GM21515 (cell line): Measurements from ENCODE around the gene GATA5.

ENCODE experiments used
- ATAC-seq: cut with Tn5 transposase; IDR thresholded peaks from one replicate; pipeline ENCODE4 v1.9.1; 2021; ENCODE audit not compliant: unreplicated experiment

GATA5 gene

DNA sequence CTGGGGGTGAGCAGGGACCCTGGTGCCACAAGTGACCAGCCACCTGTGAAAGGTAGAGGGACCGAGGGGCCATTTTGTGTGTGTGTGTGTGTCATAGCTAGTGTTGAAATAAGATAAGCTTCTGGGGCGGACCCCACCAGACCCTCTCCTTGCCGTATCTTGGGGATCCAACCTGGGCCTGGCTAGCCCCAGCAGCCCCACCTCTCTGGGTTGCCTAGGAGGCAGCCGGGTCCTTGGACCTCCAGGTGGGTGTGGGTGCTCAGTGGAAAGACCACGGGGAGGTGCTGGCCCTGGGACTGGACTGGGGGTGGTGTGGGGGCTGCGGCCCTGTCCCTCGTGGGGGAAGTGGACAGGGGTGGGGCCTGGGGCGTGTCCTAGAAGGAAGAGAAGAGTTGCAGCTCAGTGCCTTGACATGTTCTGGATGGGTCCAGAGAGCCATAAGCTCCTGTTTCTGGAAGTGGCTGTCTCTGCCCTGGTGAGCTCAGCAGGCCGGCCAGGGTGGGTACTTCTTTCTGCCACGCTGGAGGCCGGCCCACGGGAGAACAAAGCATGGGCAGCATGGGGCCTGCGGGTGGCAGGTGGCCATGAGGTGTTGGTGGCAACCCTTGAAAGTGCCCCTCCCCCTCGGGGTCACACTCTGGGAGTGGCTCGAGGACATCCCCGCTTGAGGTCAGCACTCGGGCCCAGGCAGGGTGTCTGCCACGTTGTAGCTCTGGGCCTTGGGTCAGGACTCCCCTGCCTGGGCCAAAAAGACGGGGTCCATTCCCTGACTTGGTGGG is 56.9 kb downstream of the GATA5 start:
- no peak for ATAC-seq

DNA sequence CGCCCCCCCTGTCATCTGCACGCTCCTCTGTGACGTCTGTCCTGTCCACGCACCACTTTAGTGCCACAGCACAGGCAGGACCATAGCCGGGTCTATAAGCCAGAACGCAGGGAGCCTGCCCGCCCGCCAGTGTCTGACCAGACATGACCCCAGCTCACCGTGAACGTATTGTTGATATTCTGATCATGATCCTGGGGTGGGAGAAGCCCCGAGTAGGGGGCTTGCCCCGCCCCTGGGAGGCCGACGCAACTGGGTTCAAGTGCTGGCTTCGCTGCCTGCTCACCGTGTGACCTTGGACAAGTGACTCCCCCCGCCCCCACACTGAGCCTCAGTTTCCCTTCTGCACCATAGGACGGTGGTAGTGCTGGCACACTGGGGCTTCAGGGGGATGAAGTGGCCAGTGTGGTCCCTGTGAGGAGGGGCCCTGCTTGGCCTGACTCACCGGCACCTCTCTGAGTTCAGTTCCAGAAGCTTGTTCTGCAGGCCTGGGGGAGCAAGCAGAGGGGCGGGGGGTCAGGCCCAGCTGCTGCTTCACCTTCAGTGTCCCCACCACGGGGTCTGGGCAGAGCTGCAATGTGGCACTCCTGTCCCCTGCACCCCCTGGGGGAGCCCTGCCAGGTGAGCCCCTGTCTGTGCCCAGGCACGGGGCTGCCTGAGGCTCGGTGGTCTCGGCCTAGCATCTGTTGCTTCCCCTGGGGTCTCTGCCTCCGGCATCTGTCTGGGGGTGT is 57.6 kb downstream of the GATA5 start:
- ATAC-seq = no peak

DNA sequence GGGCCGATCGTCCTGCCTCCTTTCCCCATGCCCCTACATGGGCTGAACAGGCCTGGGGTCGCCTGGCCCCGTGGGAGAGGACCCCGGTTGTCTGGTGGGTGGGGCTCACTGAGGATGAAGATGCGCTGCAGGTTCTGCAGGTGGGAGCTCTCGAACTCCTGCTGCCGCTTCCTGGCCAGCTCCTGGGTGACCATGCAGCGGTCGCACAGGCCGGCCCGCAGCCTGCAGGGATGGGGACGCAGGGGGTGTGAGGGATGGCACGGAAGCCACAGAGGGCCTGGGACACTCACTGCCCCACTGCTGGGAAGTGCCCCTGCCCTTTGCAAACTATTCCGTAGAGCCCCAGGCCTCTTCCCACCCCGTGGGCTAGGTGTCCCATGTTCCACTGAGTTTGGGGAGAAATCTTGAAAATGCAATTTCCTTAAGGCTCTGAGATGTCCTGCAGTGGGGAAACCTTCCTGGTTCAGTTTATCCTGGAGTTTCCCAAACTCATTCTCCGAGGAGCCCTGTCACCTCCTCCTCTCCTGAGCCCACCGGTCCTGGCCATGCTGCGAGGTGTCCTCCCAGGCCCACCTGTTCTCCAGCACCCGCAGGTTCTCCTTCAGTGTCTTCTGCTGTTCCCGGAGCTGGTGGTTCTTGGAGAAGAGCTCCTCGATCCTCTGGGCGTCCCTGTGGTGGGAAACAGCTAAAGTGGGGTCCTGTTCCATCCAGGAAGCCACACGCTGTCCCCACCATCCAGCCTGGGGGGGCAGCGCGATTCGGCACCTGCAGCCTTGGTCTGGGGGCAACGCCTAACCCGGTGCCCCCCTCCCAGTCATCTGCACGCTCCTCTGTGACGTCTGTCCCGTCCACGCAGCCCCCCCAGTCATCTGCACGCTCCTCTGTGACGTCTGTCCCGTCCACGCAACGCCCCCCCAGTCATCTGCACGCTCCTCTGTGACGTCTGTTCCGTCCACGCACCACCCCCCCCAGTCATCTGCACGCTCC is 58.9 kb downstream of the GATA5 start:
- no peak for ATAC-seq

DNA sequence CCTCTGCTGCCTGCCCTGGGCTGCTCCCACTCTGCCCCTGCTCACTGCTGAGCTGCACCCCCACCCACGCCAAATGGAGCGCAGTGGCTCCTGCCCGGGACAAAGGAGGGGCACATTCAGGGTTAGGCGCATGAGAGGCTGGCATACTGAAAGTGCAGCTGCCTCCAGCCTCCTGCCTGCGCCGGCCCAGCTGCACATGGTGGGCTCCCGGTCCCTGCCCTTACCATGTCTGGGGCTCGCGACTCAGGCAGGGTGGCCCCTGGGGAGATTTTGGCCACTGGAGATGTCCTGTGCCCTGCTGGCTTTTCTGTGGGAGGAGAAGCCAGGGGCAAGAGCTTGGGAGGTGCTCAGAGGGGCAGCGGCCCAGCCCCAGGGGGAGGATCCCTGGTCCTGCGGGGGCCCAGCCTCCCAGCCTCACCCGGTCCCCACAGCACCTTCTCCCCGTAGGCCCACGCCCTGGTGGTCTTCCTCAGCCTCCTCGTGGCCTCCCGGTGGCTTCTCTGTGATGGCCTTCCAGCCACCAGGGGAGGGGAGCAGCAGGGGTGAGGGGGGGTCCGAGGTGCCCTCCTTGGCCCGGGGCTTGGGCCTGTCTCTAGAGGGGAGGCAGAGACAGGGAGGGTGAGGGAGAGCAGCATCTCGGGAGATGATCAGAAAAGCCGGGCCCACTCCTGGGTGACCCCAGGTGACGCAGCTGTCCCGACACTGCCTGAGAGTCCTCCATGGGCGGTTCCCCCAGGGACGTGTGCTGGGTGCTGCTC is 60.3 kb downstream of the GATA5 start:
- ATAC-seq = no peak

DNA sequence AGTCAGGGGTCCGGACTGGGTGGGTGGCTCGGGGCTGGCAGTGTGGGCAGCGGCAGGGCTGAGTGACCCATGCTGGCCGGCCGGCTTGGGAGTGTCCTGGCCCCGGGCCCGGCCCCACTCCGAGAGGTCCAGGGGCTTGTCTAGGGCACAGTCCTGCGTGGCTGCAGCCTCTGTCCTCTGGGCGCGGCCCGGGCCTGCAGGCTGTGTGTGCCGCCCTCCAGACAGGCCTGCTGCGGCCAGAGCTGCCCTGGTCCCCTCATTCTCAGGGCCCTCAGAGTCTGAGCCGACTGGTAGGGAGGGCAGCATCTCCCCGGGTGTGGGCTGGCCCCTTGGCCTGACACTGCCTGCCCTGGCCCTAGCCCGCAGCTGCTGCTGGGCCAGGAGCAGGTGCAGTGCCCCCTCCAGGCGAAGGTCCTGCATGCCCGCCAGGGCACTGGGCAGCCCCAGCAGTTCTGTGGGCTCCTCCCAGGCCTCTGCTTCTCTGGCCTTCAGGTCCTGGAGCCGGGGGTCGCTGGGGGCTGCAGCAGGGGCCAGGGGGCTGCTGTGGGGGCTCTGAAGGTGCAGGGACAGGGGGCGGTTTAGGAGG is 61.8 kb downstream of the GATA5 start:
- no peak for ATAC-seq
